Measurements from ENCODE around the gene CDH23.

GRCh38 chr10:71811351-71811750, 414.6 kb downstream of the CDH23 start:
- TF ChIP-seq EZH2 (IDR thresholded peaks at IDR 0.05; ENCODE audit: borderline replicate concordance) = no peak
- TF ChIP-seq CTCF (IDR thresholded peaks at IDR 0.05; ENCODE audit: poor library complexity) = no peak
